Left kidney (tissue), 2 donors: ENCODE data around the gene CALN1. TPM values are rescaled to one million over a fixed set of nuclear protein-coding genes. Genes with fewer than 3 reads are reported as not detected.
A peak's percentile ranks its signal among the peaks of the same experiment; 100 is the strongest.
"Not testable (repeated sequence)": the region's sequence is repeated elsewhere in the genome, so short reads cannot be mapped to it uniquely, and the experiment has no call there.

ENCODE experiments used
- DNase-seq: peaks from one replicate; pipeline ENCODE4 v3.0.0-alpha.2; 2013
- polyA plus RNA-seq: library from polyadenylated mRNA; unstranded; fragments of 120-200 nt; gene quantifications from one replicate; pipeline ENCODE4 v1.2.1, GENCODE V29; 2013; ENCODE audit not compliant: insufficient read length

Gene CALN1
- polyA plus RNA-seq, 1 donor: 1.5 TPM

GRCh38 chr7:71740174-71740560 lies 672.0 kb downstream of the CALN1 start:
- no peak for DNase-seq

- no peak for DNase-seq
Measured at GRCh38 chr7:71739520-71740173, 672.5 kb downstream of the CALN1 start.

- not testable (repeated sequence) for DNase-seq
Measured at GRCh38 chr7:71737931-71738540, 674.1 kb downstream of the CALN1 start.

- DNase-seq: peak; percentile 87
Measured at GRCh38 chr7:71735961-71736556, 676.1 kb downstream of the CALN1 start.

- peak; percentile 88 for DNase-seq
Measured at GRCh38 chr7:71733107-71733870, 678.8 kb downstream of the CALN1 start.

- DNase-seq: no peak
Measured at GRCh38 chr7:71731740-71732139, 680.4 kb downstream of the CALN1 start.
